Measurements from ENCODE around the gene MACROD2.

- TF ChIP-seq CTCF (IDR thresholded peaks at IDR 0.05; ENCODE audit: insufficient read depth, low read length, poor library complexity, severe bottlenecking) = no peak
- TF ChIP-seq EZH2phosphoT487 (conservative IDR thresholded peaks at IDR 0.05; ENCODE audit: low read length) = no peak
These were observed 448.8 kb downstream of the MACROD2 start for GRCh38 chr20:14444106-14444505.
